OCI-LY3 (cell line): ENCODE data around the gene PDE4D.

Source experiments
- H2AFZ ChIP-seq: fragments of 200-600, 300-600 bp; shearing (Covaris generic); 2 replicates; pipeline ENCODE4 v1.6.0; 2014; ENCODE audit warnings: antibody characterized with exemption, low read depth, low read length
- H3K27ac ChIP-seq: fragments of 200-600, 300-600 bp; sonication (generic); 2 replicates; pipeline ENCODE4 v1.5.1; 2014; ENCODE audit warnings: mild to moderate bottlenecking, low read length, moderate library complexity, mixed read lengths
- H3K27me3 ChIP-seq: fragments of 200-600, 300-600 bp; sonication (generic); 2 replicates; pipeline ENCODE4 v1.6.1; 2014; ENCODE audit warnings: low read depth, low read length, mixed read lengths
- H3K36me3 ChIP-seq: fragments of 200-600, 300-600 bp; sonication (generic); replicated peaks from 2 replicates; pipeline ENCODE3; 2014; ENCODE audit warnings: low read depth, low read length, mixed read lengths
- H3K4me1 ChIP-seq: fragments of 300-600, 200-600 bp; sonication (generic); 2 replicates; pipeline ENCODE4 v1.6.1; 2014; ENCODE audit warnings: low read length, mixed read lengths
- H3K4me2 ChIP-seq: fragments of 200-600, 300-600 bp; sonication (generic); 2 replicates; pipeline ENCODE4 v1.6.1; 2014; ENCODE audit warnings: low read length, mixed read lengths
- H3K4me3 ChIP-seq: fragments of 300-600, 200-600 bp; sonication (generic); 2 replicates; pipeline ENCODE4 v1.5.1; 2014; ENCODE audit warnings: antibody characterized with exemption, mild to moderate bottlenecking, low read length, moderate library complexity
- H3K79me2 ChIP-seq: fragments of 300-600, 200-600 bp; shearing (Covaris generic); 2 replicates; pipeline ENCODE4 v1.6.1; 2014; ENCODE audit warnings: mild to moderate bottlenecking, low read length, mixed read lengths
- H3K9ac ChIP-seq: fragments of 300-600, 200-600 bp; shearing (Covaris generic); 2 replicates; pipeline ENCODE4 v1.6.0; 2014; ENCODE audit warnings: mild to moderate bottlenecking, low read length, moderate library complexity
- H3K9me3 ChIP-seq: fragments of 200-600, 300-600 bp; shearing (Covaris generic); 2 replicates; pipeline ENCODE4 v1.6.1; 2014; ENCODE audit warnings: low read length, mixed read lengths; ENCODE audit not compliant: insufficient read depth
- H4K20me1 ChIP-seq: fragments of 200-600, 300-600 bp; sonication (generic); 2 replicates; pipeline ENCODE4 v1.6.1; 2016; ENCODE audit warnings: low read length, mixed read lengths; ENCODE audit not compliant: insufficient read depth
- CTCF ChIP-seq: fragments of 200-600, 300-600 bp; sonication (generic); IDR thresholded peaks from 2 replicates; pipeline ENCODE4 v1.5.1; 2014; ENCODE audit warnings: antibody characterized with exemption, low read length, low read depth
- EZH2phosphoT487 ChIP-seq: fragments of 200-600 bp; shearing (Covaris generic); IDR thresholded peaks from 2 replicates; pipeline ENCODE4 v1.6.1; 2018; ENCODE audit warnings: antibody characterized with exemption, mixed run types, low read depth

PDE4D gene

GRCh38 chr5:59293700-59294099 lies 599.8 kb downstream of the PDE4D start:
- TF ChIP-seq CTCF (no peak), EZH2phosphoT487 (no peak)
- Histone ChIP-seq H3K4me2 (no peak overlapping the region), H3K36me3 (no peaks in the 10 kb centered on the region), H3K9me3 (no peaks in the 10 kb centered on the region), H3K27ac (no peak overlapping the region), H3K4me3 (no peak overlapping the region), H3K4me1 (no peaks in the 10 kb centered on the region), H4K20me1 (no peaks in the 10 kb centered on the region), H2AFZ (no peak overlapping the region), H3K79me2 (no peaks in the 10 kb centered on the region), H3K9ac (no peak overlapping the region), H3K27me3 (no peaks in the 10 kb centered on the region)

GRCh38 chr5:59291941-59292340 lies 601.6 kb downstream of the PDE4D start:
- H3K79me2 ChIP-seq = no peaks in the 10 kb centered on the region
- no peaks in the 10 kb centered on the region for H3K36me3 ChIP-seq
- no peak overlapping the region for H2AFZ ChIP-seq
- H3K4me3 ChIP-seq = no peak overlapping the region
- no peak overlapping the region for H3K4me2 ChIP-seq
- no peaks in the 10 kb centered on the region for H3K9me3 ChIP-seq
- no peaks in the 10 kb centered on the region for H3K27me3 ChIP-seq
- TF ChIP-seq CTCF = no peak
- no peak for TF ChIP-seq EZH2phosphoT487
- no peak overlapping the region for H3K9ac ChIP-seq
- no peak overlapping the region for H3K27ac ChIP-seq
- H4K20me1 ChIP-seq = no peaks in the 10 kb centered on the region
- no peaks in the 10 kb centered on the region for H3K4me1 ChIP-seq

- Histone ChIP-seq H3K27me3 (no peaks in the 10 kb centered on the region), H3K4me2 (no peak overlapping the region), H2AFZ (no peak overlapping the region), H3K27ac (no peak overlapping the region), H3K9ac (no peak overlapping the region), H3K4me1 (no peaks in the 10 kb centered on the region), H3K79me2 (no peaks in the 10 kb centered on the region), H4K20me1 (no peaks in the 10 kb centered on the region), H3K36me3 (no peaks in the 10 kb centered on the region), H3K4me3 (no peak overlapping the region), H3K9me3 (no peaks in the 10 kb centered on the region)
- TF ChIP-seq EZH2phosphoT487 = no peak
- no peak for TF ChIP-seq CTCF
Measured at GRCh38 chr5:59287884-59288283, 605.6 kb downstream of the PDE4D start.

GRCh38 chr5:59287361-59287760 lies 606.2 kb downstream of the PDE4D start:
- Histone ChIP-seq H3K27ac (no peak overlapping the region), H3K27me3 (no peaks in the 10 kb centered on the region), H3K4me3 (no peak overlapping the region), H4K20me1 (no peaks in the 10 kb centered on the region), H3K79me2 (no peaks in the 10 kb centered on the region), H3K36me3 (no peaks in the 10 kb centered on the region), H3K9ac (no peak overlapping the region), H3K4me1 (no peaks in the 10 kb centered on the region), H2AFZ (no peak overlapping the region), H3K4me2 (no peak overlapping the region), H3K9me3 (no peaks in the 10 kb centered on the region)
- TF ChIP-seq CTCF (no peak), EZH2phosphoT487 (no peak)
